Fibroblast of skin of abdomen (primary cell): ENCODE data around the gene THRA.
"Not testable (repeated sequence)": the region's sequence is repeated elsewhere in the genome, so short reads cannot be mapped to it uniquely, and the experiment has no call there.

Source experiments
- DNase-seq: peaks from one replicate; pipeline ENCODE4 v3.0.0-alpha.2; 2013

THRA gene

GRCh38 chr17:40113110-40113906 lies 50.5 kb downstream of the THRA start:
- peak; percentile 96 for DNase-seq

DNA sequence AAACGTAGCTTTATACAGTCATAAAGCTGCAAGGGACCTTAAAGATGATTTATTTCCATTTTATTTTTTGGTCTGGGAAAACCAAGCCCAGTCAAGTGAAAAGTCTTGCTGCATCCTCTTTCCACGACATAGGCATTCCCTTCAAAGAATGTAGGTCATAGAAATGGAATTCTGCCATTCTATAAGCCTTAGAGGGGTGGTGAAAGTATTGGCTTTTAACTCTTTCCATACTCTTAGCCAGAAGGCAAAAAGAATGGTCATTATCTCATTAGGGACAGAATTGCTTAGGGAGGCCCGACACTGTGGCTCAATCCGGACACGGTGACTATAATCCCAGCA lies 51.1 kb downstream of the THRA start:
- DNase-seq: peak; percentile 78

- DNase-seq: no peak
Measured at GRCh38 chr17:40115101-40115436, 52.3 kb downstream of the THRA start.

DNA sequence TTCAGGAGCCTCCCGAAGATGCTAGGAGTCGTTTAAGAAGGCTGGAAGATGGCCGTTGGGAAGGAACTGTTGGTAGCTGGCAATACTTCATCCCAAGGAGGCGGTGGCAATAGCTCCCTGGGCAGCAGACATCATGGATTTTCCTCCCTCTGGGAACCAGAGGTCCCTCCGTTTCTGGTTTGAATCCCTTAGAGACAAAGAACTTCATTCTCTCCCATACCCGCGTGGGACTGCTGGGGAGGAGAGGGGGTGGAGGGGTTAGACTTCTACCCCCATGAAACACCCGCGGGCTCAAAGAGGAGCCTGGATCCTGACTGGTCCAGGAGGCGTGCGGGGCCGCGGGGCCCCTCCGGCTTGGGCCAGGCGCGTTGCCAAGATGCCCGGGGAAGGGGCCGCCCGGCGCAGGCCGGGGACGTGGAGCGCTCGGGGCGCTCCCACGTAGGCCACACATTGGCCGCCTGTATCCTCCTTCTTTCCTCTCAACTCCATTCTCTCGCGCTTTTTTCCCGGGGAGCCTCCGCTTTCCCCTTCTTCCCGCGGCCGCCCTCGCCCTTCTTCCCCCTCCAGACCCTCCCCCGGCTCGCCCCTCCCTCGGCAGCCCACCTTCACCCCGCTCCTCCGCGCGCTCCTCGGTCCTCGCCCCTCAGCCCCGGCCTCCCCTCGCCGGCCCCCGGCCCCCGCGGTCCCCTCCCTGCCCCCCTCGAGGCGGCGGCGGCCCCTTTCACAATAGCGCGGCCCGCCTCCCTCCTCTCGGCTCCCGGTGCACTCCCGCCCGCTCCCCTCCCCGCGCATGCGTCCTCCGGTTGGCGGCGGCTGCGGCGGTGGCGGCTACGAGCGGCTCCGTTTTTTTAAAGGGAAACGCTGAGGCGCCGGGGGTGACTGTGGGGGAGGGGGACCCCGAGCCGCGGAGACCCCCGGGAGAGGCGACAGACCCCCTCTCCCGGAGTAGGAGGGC lies 58.7 kb downstream of the THRA start, which contains the start of gene MSL1:
TSS of gene MSL1 (plus strand) at position 791 of the 955 bp plus-strand sequence. CDS start 642 bp downstream, outside the sequence.
- DNase-seq: peak; percentile 86

GRCh38 chr17:40122136-40122998 lies 59.6 kb downstream of the THRA start:
- peak; percentile 50 for DNase-seq

DNA sequence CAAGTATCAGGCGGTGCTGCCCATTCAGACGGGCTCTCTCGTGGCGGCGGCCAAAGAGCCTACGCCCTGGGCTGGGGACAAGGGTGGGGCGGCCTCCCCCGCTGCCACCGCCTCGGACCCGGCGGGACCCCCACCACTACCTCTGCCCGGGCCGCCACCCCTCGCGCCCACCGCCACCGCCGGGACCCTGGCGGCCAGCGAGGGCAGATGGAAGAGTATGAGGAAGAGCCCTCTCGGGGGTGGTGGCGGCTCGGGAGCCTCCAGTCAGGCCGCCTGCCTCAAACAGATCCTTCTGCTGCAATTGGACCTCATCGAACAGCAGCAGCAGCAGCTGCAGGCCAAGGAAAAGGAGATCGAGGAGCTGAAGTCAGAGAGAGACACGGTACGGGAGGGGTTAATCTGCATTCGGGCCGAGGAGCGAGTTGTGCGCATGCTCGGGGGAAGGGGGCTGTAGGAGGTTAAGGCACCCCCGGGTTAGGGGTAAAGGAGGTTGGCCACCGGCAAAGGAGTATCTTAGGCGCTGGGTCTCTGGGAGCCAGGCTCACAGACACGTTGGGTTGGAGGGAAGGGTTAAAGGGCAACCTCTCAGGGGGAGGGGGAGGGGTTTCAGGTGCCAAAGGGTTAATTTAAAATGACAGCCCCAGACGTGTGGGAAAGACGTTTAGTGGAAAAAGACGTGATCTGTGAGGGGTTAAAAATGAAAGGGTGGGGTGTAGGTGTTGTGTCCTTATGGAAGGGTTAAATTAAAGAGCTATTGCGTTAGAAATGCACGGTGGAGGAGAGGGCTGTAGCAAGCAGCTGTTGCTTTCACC lies 60.4 kb downstream of the THRA start:
- DNase-seq: peak; percentile 48

DNA sequence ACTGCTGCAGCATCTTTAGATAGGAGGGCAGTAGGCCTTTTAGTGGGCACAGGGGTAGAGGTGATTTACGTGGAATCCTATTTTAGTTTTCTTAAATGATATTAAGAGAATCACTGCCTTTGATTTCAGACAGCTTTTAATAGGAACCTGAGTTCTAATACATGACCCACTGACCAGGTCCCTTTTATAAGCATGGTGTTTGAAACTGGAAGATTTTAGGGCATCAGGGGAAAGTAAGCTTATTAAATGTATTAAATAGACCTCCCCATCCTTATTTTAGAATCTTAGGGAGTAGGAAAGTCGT lies 61.0 kb downstream of the THRA start:
- no peak for DNase-seq

DNA sequence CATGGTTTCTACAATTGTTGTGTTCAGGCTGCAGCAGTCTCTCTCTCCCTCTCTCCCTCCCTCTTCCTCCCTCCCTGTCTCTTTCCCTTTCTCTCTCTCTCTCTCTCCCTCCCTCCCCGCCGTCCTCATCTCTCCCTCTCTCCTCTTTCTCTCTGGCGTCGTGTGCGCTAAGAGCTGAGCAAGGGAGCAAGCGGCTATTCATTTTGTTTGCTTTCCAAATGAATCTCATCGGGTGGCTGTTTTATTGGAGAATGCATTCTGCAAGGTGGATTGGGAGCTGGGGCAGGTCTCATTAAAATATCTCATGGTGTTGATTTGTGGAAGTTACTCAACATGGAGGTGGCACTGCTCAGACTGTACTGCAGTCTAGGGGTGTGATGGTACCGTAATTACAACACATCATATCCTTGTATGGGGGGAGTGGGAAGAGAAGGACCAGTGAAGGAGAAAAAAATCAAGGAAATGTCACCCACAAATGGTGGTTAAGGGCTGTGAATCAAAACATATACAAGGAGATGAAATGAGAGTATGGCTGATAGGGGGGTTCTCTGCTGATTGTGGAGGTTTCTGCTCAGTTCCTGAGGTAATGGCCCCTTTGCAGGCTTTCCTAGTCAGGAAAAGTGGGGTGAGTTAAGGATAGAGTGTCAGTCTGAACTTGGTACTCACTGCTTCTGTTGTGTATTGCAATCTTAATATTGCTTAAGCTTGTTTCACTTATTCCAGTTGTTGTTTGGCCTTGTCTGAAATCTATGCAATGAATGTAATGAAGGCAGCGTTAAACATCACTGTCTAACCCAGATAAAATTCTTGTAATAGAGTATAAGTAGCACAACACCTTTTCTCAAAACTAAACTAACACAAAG lies 61.7 kb downstream of the THRA start:
- no peak for DNase-seq

DNA sequence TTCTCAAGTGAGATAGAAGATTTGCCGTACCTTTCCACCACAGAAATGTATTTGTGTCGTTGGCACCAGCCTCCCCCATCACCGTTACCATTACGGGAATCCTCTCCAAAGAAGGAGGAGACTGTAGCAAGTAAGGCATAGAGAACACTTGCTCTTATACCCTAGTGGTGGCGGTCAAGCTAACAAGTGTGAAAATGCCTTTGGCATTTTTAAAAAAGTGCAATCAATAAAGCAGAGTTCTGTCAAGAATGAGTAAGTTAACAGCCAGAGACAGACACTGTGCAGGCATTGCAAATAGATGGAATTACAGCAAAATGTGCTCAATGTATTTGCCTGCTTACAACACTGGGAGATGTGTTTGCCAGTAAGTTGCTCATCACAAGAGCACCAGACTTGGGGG lies 66.7 kb downstream of the THRA start:
- DNase-seq: no peak

GRCh38 chr17:40130352-40131042 lies 67.7 kb downstream of the THRA start:
- DNase-seq: no peak

- no peak for DNase-seq
Measured at GRCh38 chr17:40134184-40134583, 71.4 kb downstream of the THRA start.

DNA sequence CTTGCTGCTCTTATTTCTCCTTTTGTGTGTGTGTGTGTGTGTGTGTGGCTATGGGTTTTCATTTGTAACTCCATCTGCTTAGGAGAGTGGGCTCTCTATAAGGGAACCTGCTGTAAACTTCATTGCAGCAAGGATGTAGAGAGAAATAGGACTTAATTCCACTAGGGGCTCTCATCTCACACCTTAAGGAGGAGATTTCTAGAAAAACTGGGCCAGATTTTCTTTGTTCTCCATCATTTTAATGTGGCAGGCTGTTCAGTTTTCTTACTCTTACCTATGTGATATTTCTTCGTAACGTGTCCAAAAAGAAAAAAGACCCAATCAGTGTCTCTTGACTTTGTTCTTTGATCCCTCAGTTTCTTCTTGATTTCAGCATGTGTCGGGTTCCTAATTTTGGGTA lies 73.1 kb downstream of the THRA start:
- DNase-seq: no peak

DNA sequence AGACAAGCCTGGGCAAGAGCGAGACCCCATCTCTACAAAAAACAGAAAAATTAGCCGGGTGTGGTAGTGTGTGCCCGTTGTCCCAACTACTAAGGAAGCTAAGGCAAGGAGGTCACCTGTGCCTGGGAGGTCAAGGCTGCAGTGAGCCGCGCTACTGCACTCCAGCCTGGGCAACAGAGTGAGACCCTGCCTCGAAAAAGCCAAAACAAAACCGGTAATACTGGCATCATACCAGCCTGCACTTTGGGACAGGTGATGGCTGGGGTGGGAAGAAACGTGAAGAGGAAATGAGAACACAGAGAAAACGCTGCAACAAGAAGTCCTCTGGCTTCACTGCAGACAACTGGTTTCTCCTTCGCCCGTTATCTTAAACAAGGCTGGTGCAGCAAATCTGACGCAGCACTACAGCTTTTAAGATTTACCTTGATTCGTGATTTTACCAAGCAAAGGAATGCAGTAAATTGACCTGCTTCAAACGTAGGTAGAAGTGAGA lies 76.8 kb downstream of the THRA start:
- no peak for DNase-seq

DNA sequence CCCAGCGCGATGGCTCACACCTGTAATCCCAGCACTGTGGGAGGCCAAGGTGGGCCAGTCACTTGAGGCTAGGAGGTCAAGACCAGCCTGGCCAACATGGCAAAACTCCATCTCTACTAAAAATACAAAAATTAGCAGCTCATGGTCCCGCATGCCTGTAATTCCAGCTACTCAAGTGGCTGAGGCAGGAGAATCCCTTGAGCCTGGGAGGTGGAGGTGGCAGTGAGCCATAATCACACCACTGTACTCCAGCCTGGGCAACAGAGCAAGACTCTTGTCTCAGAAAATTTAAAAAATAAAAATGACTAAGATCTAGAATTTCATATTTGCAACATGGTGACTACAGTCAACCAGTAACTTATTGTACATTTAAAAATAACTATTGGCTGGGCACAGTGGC lies 80.4 kb downstream of the THRA start:
- DNase-seq: not testable (repeated sequence)
